Parathyroid adenoma (tissue), 2 donors: ENCODE data around the gene VSIG10L.

ENCODE experiments used
- H2AFZ ChIP-seq: fragments of 300-600 bp; sonication (generic); one replicate; pipeline ENCODE4 v1.7.0; 2017; ENCODE audit warnings: antibody characterized with exemption, mild to moderate bottlenecking
- H3K27ac ChIP-seq: fragments of 300-600 bp; sonication (generic); one replicate; pipeline ENCODE4 v1.7.0; 2017
- H3K27me3 ChIP-seq: fragments of 300-600 bp; sonication (generic); one replicate; pipeline ENCODE4 v1.7.0; 2017; ENCODE audit warnings: low read length; ENCODE audit not compliant: control insufficient read depth, insufficient read depth
- H3K36me3 ChIP-seq: fragments of 300-600 bp; sonication (generic); one replicate; pipeline ENCODE4 v1.7.0; 2017; ENCODE audit warnings: low read length; ENCODE audit not compliant: control insufficient read depth, insufficient read depth
- H3K4me1 ChIP-seq: fragments of 300-600 bp; sonication (generic); one replicate; pipeline ENCODE4 v1.7.0; 2017; ENCODE audit warnings: control low read depth
- H3K4me2 ChIP-seq: fragments of 300-600 bp; sonication (generic); one replicate; pipeline ENCODE4 v1.7.0; 2017; ENCODE audit warnings: low read length
- H3K4me3 ChIP-seq: fragments of 300-600 bp; sonication (generic); one replicate; pipeline ENCODE4 v1.7.0; 2017; ENCODE audit warnings: low read depth, low read length
- H3K79me2 ChIP-seq: fragments of 300-600 bp; sonication (generic); one replicate; pipeline ENCODE4 v1.7.0; 2017; ENCODE audit warnings: control low read depth
- H3K9ac ChIP-seq: fragments of 300-600 bp; sonication (generic); one replicate; pipeline ENCODE4 v1.7.0; 2017; ENCODE audit warnings: mild to moderate bottlenecking
- H3K9me3 ChIP-seq: fragments of 300-600 bp; sonication (generic); one replicate; pipeline ENCODE4 v1.7.0; 2017; ENCODE audit warnings: low read length; ENCODE audit not compliant: control insufficient read depth
- CTCF ChIP-seq: fragments of 300-600 bp; sonication (generic); IDR thresholded peaks from one replicate; pipeline ENCODE4 v1.7.0; 2017; ENCODE audit warnings: antibody characterized with exemption, mild to moderate bottlenecking
- donor health status: primary hyperparathyroidism.

The VSIG10L gene

DNA sequence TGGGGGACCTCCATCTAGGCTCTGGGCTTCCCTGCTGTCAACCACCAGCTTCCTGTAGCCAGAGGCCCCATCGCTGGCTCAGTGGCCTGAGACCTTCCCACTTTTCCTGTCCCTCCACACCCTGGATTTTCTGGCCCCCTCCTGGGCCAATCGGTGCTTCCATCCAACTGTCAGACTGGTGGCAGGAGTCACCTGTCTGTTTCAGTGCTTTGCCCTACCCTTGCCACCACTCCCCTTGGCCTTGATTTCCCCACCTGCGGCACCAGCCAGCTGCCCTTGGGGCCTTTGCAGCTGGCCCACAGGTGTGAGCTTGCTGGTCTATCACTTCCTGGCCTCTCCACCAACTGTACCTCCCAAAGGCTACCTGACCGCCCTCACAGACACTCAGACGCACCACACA, 12.5 kb downstream of the VSIG10L start:
- Histone ChIP-seq H3K9me3 (no peaks in the 10 kb centered on the region), H3K4me1 (no peaks in the 10 kb centered on the region), H3K79me2 (no peaks in the 10 kb centered on the region), H3K4me3 (no peak overlapping the region), H3K27me3 (no peaks in the 10 kb centered on the region), H2AFZ (no peak overlapping the region), H3K27ac (no peak overlapping the region), H3K9ac (no peak overlapping the region), H3K36me3 (no peaks in the 10 kb centered on the region), H3K4me2 (no peak overlapping the region)
- TF ChIP-seq CTCF = no peak

GRCh38 chr19:51327066-51328001, 14.6 kb downstream of the VSIG10L start:
- no peaks in the 10 kb centered on the region for H3K27me3 ChIP-seq
- TF ChIP-seq CTCF = peak; percentile 11
- no peaks in the 10 kb centered on the region for H3K79me2 ChIP-seq
- no peaks in the 10 kb centered on the region for H3K4me1 ChIP-seq
- no peaks in the 10 kb centered on the region for H3K36me3 ChIP-seq
- H3K27ac ChIP-seq = no peak overlapping the region
- H2AFZ ChIP-seq = peak overlapping the region; percentile 72
- H3K9me3 ChIP-seq = no peaks in the 10 kb centered on the region
- peak overlapping the region; percentile 45 for H3K4me2 ChIP-seq
- H3K4me3 ChIP-seq = no peak overlapping the region
- no peak overlapping the region for H3K9ac ChIP-seq

DNA sequence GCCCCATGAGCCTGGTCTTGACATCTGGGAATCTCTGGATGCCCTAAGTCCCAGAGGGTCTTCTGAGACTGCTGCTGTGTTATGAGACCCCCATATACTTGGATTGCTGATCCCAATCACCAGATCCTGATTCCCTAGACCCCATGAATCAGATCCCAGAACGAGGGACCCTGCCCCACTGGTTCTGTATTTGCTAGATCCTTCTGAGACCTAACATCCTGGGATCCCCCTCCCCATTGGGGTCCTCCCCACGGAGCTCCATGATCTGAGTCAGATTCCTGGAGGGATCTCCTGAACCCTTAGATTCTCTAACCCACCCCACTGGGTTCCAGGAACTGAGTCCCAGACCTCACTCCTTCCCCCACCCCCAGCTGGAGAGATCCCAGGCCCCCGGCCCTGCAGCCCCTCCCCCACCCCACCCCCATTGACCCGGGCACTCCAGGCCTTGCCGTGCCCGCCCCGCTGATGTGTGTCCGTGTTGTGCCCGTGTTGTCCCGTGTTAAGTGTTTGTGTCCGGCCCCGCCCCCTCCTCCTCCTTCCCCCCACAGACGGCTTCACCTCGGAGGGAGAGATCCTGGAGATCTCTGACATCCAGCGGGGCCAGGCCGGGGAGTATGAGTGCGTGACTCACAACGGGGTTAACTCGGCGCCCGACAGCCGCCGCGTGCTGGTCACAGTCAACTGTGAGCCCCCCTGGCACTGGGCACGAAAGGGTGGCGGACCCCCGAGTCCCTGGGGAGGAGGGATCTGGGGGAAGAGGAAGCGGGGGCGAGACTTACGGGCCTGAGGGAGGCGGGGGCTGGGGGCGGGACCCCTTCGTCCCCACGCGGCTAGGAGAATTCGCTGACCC, 15.5 kb downstream of the VSIG10L start:
- Histone ChIP-seq H3K27ac (no peak overlapping the region), H3K9me3 (no peaks in the 10 kb centered on the region), H3K4me3 (no peak overlapping the region), H3K9ac (no peak overlapping the region), H3K27me3 (no peaks in the 10 kb centered on the region), H2AFZ (peak overlapping the region; percentile 72), H3K36me3 (no peaks in the 10 kb centered on the region), H3K79me2 (no peaks in the 10 kb centered on the region), H3K4me2 (no peak overlapping the region), H3K4me1 (no peaks in the 10 kb centered on the region)
- no peak for TF ChIP-seq CTCF

GRCh38 chr19:51325161-51325976, 16.6 kb downstream of the VSIG10L start:
- no peak for TF ChIP-seq CTCF

More at GRCh38 chr19:51325161-51325976, 16.6 kb downstream of the VSIG10L start:
- Histone ChIP-seq H3K9me3 (no peaks in the 10 kb centered on the region), H3K27me3 (no peaks in the 10 kb centered on the region), H3K27ac (no peak overlapping the region), H3K79me2 (no peaks in the 10 kb centered on the region), H3K9ac (no peak overlapping the region), H3K36me3 (no peaks in the 10 kb centered on the region), H3K4me1 (peaks cover 4% of the 10 kb centered on the region), H3K4me2 (no peak overlapping the region), H3K4me3 (no peak overlapping the region), H2AFZ (no peak overlapping the region)
